Esophagus muscularis mucosa (tissue), 4 donors: ENCODE results near the gene GIPC2.

Experiments used
- EP300 ChIP-seq: sonication (generic); formaldehyde crosslinking; IDR thresholded peaks from one replicate; pipeline ENCODE4 v1.6.1; 2017; ENCODE audit warnings: antibody characterized with exemption
- POLR2A ChIP-seq: fragments of 450-650 bp; IDR thresholded peaks from one replicate; pipeline ENCODE4 v1.6.1; 2017; ENCODE audit warnings: antibody characterized with exemption, moderate library complexity, mild to moderate bottlenecking, low read depth
- POLR2AphosphoS5 ChIP-seq, 2 donors: sonication (generic); formaldehyde crosslinking; IDR thresholded peaks; one replicate each; pipeline ENCODE4 v1.6.1; 2017; ENCODE audit warnings: antibody characterized with exemption in 2 of 2
- TF ChIP-seq, protein P1 (sequence below), 3 experiments: fragments of 200-600 bp in 2 of 3; fragments of 450-650 bp in 1 of 3; sonication (generic) in 2 of 3; IDR thresholded peaks; one replicate each; pipeline ENCODE4 v1.5.1; 2017 to 2019; ENCODE audit warnings: antibody characterized with exemption in 3 of 3, mild to moderate bottlenecking in 2 of 3, moderate library complexity in 1 of 3

DNA sequence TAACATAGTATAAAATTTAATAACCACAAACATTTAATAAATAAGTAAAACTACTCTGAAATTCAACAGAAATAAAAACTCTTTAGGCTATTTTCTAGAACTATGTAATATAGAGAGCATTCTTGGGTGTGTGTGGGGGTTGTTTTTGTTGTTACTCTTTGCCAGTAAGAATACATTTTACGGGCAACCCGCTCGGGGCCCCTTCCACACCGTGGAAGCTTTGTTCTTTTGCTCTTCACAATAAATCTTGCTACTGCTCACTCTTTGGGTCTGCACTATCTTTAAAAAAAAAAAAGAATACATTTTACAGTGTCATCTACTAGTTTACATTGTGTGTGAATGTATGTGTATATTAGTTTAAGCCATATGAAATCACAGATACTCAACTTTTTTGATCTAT lies 16.0 kb upstream of the GIPC2 start:
- TF ChIP-seq, protein P1, sequence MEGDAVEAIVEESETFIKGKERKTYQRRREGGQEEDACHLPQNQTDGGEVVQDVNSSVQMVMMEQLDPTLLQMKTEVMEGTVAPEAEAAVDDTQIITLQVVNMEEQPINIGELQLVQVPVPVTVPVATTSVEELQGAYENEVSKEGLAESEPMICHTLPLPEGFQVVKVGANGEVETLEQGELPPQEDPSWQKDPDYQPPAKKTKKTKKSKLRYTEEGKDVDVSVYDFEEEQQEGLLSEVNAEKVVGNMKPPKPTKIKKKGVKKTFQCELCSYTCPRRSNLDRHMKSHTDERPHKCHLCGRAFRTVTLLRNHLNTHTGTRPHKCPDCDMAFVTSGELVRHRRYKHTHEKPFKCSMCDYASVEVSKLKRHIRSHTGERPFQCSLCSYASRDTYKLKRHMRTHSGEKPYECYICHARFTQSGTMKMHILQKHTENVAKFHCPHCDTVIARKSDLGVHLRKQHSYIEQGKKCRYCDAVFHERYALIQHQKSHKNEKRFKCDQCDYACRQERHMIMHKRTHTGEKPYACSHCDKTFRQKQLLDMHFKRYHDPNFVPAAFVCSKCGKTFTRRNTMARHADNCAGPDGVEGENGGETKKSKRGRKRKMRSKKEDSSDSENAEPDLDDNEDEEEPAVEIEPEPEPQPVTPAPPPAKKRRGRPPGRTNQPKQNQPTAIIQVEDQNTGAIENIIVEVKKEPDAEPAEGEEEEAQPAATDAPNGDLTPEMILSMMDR (IDR thresholded peaks at IDR 0.05): no peak
- TF ChIP-seq POLR2A (no peak), POLR2AphosphoS5 (IDR thresholded peaks at IDR 0.05) (no peak), EP300 (no peak)
